Testis (tissue), 2 donors: ENCODE measurements around the gene HOPX.

Experiments
- CTCF ChIP-seq, 3 experiments: fragments of 450-650 bp in 2 of 3; fragments of 200-600 bp in 1 of 3; sonication (generic) in 1 of 3; IDR thresholded peaks; one replicate each; pipeline ENCODE4 v1.5.1; 2016 to 2019; ENCODE audit warnings: antibody characterized with exemption in 3 of 3, mild to moderate bottlenecking in 2 of 3, moderate library complexity in 1 of 3
- POLR2A ChIP-seq: fragments of 450-650 bp; IDR thresholded peaks from one replicate; pipeline ENCODE4 v1.6.1; 2017; ENCODE audit warnings: antibody characterized with exemption, mild to moderate bottlenecking, moderate library complexity

GRCh38 chr4:56656346-56656643 is 24.8 kb downstream of the HOPX start:
- TF ChIP-seq CTCF (IDR thresholded peaks at IDR 0.05) (peak in 2 of 3 experiments; percentile 2 to 19), POLR2A (no peak)
